CD14-positive monocyte (primary cell): Measurements from ENCODE around the gene PHLDB2. TPM values are rescaled to one million over a fixed set of nuclear protein-coding genes. Genes with fewer than 3 reads are reported as not detected.

Experiments
- DNase-seq, 3 donors: peaks; one replicate each; pipeline ENCODE4 v3.0.0-alpha.2; 2011 to 2022
- H2AFZ ChIP-seq: 2 replicates; pipeline ENCODE4 v1.6.0; 2012; ENCODE audit warnings: mild to moderate bottlenecking, low read depth, low read length, inconsistent platforms; ENCODE audit not compliant: insufficient read depth, poor library complexity, severe bottlenecking
- H3K27ac ChIP-seq, 2 donors: 1 replicate in 1 of 2; 2 replicates in 1 of 2; pipeline ENCODE4 v1.5.1; 2012 to 2013; ENCODE audit warnings: low read length in 2 of 2, control low read depth in 1 of 2, inconsistent platforms in 1 of 2, low read depth in 1 of 2, mild to moderate bottlenecking in 1 of 2
- H3K27me3 ChIP-seq, 2 donors: one replicate each; pipeline versions ENCODE4 v1.6.0 to v1.6.1; 2011 to 2013; ENCODE audit warnings: low read length in 2 of 2; ENCODE audit not compliant: control insufficient read depth in 2 of 2, insufficient read depth in 2 of 2
- H3K36me3 ChIP-seq, 2 donors: replicated peaks in 1 of 2; 1 replicate in 1 of 2; 2 replicates in 1 of 2; pipeline versions ENCODE4 v1.5.1 to v1.6.1; 2012 to 2013; ENCODE audit warnings: low read length in 2 of 2, control low read depth in 1 of 2, inconsistent platforms in 1 of 2, mild to moderate bottlenecking in 1 of 2; ENCODE audit not compliant: insufficient read depth in 2 of 2, control insufficient read depth in 1 of 2
- H3K4me1 ChIP-seq, 2 donors: 1 replicate in 1 of 2; 2 replicates in 1 of 2; pipeline versions ENCODE4 v1.5.1 to v1.6.1; 2012 to 2013; ENCODE audit warnings: low read length in 2 of 2, control low read depth in 1 of 2, inconsistent platforms in 1 of 2, mild to moderate bottlenecking in 1 of 2, moderate library complexity in 1 of 2; ENCODE audit not compliant: insufficient read depth in 2 of 2, control insufficient read depth in 1 of 2
- H3K4me2 ChIP-seq: replicated peaks from 2 replicates; pipeline ENCODE3; 2012; ENCODE audit warnings: low read length, moderate library complexity, mild to moderate bottlenecking; ENCODE audit not compliant: poor library complexity, severe bottlenecking; ENCODE audit errors: extremely low read depth
- H3K4me3 ChIP-seq, 3 experiments: fragments of 200-600 bp in 1 of 3; sonication (generic) in 1 of 3; replicated peaks in 1 of 3; 1 replicate in 2 of 3; 2 replicates in 1 of 3; pipeline ENCODE4 v1.5.1; 2011 to 2013; ENCODE audit warnings: low read length in 3 of 3, mild to moderate bottlenecking in 3 of 3, control low read depth in 2 of 3, low read depth in 2 of 3, inconsistent platforms in 1 of 3, moderate library complexity in 1 of 3
- H3K79me2 ChIP-seq: 2 replicates; pipeline ENCODE4 v1.6.0; 2012; ENCODE audit warnings: mild to moderate bottlenecking, control low read depth, inconsistent platforms, low read length, moderate library complexity; ENCODE audit not compliant: insufficient read depth
- H3K9ac ChIP-seq: 2 replicates; pipeline ENCODE4 v1.6.0; 2017; ENCODE audit warnings: low read length, mild to moderate bottlenecking; ENCODE audit not compliant: insufficient read depth, poor library complexity, severe bottlenecking
- H3K9me3 ChIP-seq, 2 donors: replicated peaks in 1 of 2; 1 replicate in 1 of 2; 2 replicates in 1 of 2; pipeline versions ENCODE4 v1.5.1 to v1.6.1; 2012 to 2013; ENCODE audit warnings: low read length in 2 of 2, control low read depth in 1 of 2; ENCODE audit not compliant: control insufficient read depth in 1 of 2, insufficient read depth in 1 of 2
- H4K20me1 ChIP-seq: 2 replicates; pipeline ENCODE4 v1.6.0; 2012; ENCODE audit warnings: mild to moderate bottlenecking, low read length, control low read depth, moderate library complexity; ENCODE audit not compliant: insufficient read depth
- H3K27ac Mint-ChIP-seq, 7 donors: one replicate each; pipeline ENCODE4 v1.8.0; 2020; ENCODE audit warnings: mild to moderate bottlenecking in 7 of 7, mixed read lengths in 7 of 7, moderate library complexity in 6 of 7, inconsistent platforms in 2 of 7
- H3K27me3 Mint-ChIP-seq, 3 donors: one replicate each; pipeline ENCODE4 v1.8.0; 2021 to 2022; ENCODE audit warnings: low read depth in 3 of 3, mild to moderate bottlenecking in 3 of 3, mixed read lengths in 3 of 3, moderate library complexity in 3 of 3, inconsistent platforms in 1 of 3
- H3K36me3 Mint-ChIP-seq, 2 donors: one replicate each; pipeline ENCODE4 v1.8.0; 2020; ENCODE audit warnings: mixed read lengths in 2 of 2, inconsistent platforms in 1 of 2, mild to moderate bottlenecking in 1 of 2
- H3K4me1 Mint-ChIP-seq: one replicate; pipeline ENCODE4 v1.8.0; 2020; ENCODE audit warnings: mild to moderate bottlenecking, mixed read lengths
- H3K4me3 Mint-ChIP-seq, 2 donors: one replicate each; pipeline ENCODE4 v1.8.0; 2020; ENCODE audit warnings: mild to moderate bottlenecking in 2 of 2, mixed read lengths in 2 of 2, moderate library complexity in 1 of 2
- H3K9me3 Mint-ChIP-seq, 7 donors: one replicate each; pipeline ENCODE4 v1.8.0; 2020 to 2022; ENCODE audit warnings: mixed read lengths in 7 of 7, mild to moderate bottlenecking in 6 of 7, moderate library complexity in 6 of 7, inconsistent platforms in 2 of 7
- CTCF ChIP-seq: fragments of 200-600 bp; IDR thresholded peaks from one replicate; pipeline ENCODE4 v1.8.0; 2022; ENCODE audit warnings: antibody characterized with exemption, mild to moderate bottlenecking
- WGBS: methylation state at CpG from one replicate; pipeline ENCODE4 v1.1.5; 2013; ENCODE audit warnings: missing lambda C conversion rate; ENCODE audit not compliant: insufficient coverage; 5-methylcytosine and 5-hydroxymethylcytosine counted together
- intact Hi-C, 2 donors: fragments of 100-400 bp; cut with micrococcal nuclease; formaldehyde crosslinking; loops; one replicate each; pipeline versions ENCODE4 v1.15.0 to v1.15.1; 2023
- polyA plus RNA-seq, 3 donors: library from polyadenylated mRNA; depleted of rRNA in 1 of 3; unstranded in 2 of 3; stranded (reverse) in 1 of 3; fragments of 300-500 nt in 2 of 3; fragments of >200 nt in 1 of 3; fragmentation: Illumina TruSeq in 2 of 3; gene quantifications; 1 replicate in 2 of 3; 2 replicates in 1 of 3; pipeline ENCODE4 v1.2.3, GENCODE V29; 2012 to 2021

The PHLDB2 gene
- polyA plus RNA-seq, 3 donors: 0.08 TPM; not detected in 2

- Histone ChIP-seq H3K27ac (no peak overlapping the region), H3K4me2 (no peak overlapping the region), H3K4me3 (no peak overlapping the region), H2AFZ (no peak overlapping the region), H3K27me3 (no peaks in the 10 kb centered on the region), H3K4me1 (peaks cover 9 to 17% of the 10 kb centered on the region in 2 donors), H3K79me2 (no peaks in the 10 kb centered on the region), H4K20me1 (no peaks in the 10 kb centered on the region), H3K36me3 (no peaks in the 10 kb centered on the region), H3K9ac (no peak overlapping the region), H3K9me3 (no peaks in the 10 kb centered on the region)
- Mint-ChIP-seq H3K4me3 (no peak overlapping the region), H3K27ac (no peak overlapping the region), H3K4me1 (peaks cover 17% of the 10 kb centered on the region), H3K27me3 (peaks cover 0 to 2% (median 2%) of the 10 kb centered on the region in 3 donors), H3K9me3 (peaks cover 0 to 4% (median 0%) of the 10 kb centered on the region in 7 donors), H3K36me3 (no peaks in the 10 kb centered on the region)
- TF ChIP-seq CTCF: no peak
- intact Hi-C loops: no loop called here
- DNase-seq: no peak
- no CpG with 5 or more reads among the region's 2 CpGs for WGBS
These were observed 42.6 kb downstream of the PHLDB2 start for GRCh38 chr3:111901637-111902036.

- no peaks in the 10 kb centered on the region for H3K79me2 ChIP-seq
These were observed 43.5 kb downstream of the PHLDB2 start for GRCh38 chr3:111902534-111902933.

More at GRCh38 chr3:111902534-111902933, 43.5 kb downstream of the PHLDB2 start:
- no peak overlapping the region for H3K9ac ChIP-seq
- H4K20me1 ChIP-seq: no peaks in the 10 kb centered on the region
- H3K4me3 Mint-ChIP-seq: no peak overlapping the region
- no peak for DNase-seq
- H3K27me3 ChIP-seq: no peaks in the 10 kb centered on the region
- no peak overlapping the region for H3K4me3 ChIP-seq
- no peaks in the 10 kb centered on the region for H3K9me3 ChIP-seq
- no peak overlapping the region for H3K27ac ChIP-seq
- TF ChIP-seq CTCF: no peak
- peaks cover 17% of the 10 kb centered on the region for H3K4me1 Mint-ChIP-seq
- intact Hi-C loops: no loop called here
- no peak overlapping the region for H2AFZ ChIP-seq
- H3K27ac Mint-ChIP-seq: no peak overlapping the region
- H3K4me1 ChIP-seq: peaks cover 9 to 17% of the 10 kb centered on the region in 2 donors
- peaks cover 0 to 2% (median 2%) of the 10 kb centered on the region in 3 donors for H3K27me3 Mint-ChIP-seq
- H3K4me2 ChIP-seq: no peak overlapping the region
- H3K9me3 Mint-ChIP-seq: peaks cover 0 to 4% (median 0%) of the 10 kb centered on the region in 7 donors
- H3K36me3 ChIP-seq: no peaks in the 10 kb centered on the region
- WGBS: 100% methylated on average over 1 of the region's 4 CpGs
- no peaks in the 10 kb centered on the region for H3K36me3 Mint-ChIP-seq
